Inferior parietal cortex (tissue), 1 donor: ENCODE data around the gene TRNP1.

Source experiments
- DNase-seq: peaks from one replicate; pipeline ENCODE4 v3.0.0-alpha.2; 2016; ENCODE audit errors: extremely low spot score

The TRNP1 gene

DNA sequence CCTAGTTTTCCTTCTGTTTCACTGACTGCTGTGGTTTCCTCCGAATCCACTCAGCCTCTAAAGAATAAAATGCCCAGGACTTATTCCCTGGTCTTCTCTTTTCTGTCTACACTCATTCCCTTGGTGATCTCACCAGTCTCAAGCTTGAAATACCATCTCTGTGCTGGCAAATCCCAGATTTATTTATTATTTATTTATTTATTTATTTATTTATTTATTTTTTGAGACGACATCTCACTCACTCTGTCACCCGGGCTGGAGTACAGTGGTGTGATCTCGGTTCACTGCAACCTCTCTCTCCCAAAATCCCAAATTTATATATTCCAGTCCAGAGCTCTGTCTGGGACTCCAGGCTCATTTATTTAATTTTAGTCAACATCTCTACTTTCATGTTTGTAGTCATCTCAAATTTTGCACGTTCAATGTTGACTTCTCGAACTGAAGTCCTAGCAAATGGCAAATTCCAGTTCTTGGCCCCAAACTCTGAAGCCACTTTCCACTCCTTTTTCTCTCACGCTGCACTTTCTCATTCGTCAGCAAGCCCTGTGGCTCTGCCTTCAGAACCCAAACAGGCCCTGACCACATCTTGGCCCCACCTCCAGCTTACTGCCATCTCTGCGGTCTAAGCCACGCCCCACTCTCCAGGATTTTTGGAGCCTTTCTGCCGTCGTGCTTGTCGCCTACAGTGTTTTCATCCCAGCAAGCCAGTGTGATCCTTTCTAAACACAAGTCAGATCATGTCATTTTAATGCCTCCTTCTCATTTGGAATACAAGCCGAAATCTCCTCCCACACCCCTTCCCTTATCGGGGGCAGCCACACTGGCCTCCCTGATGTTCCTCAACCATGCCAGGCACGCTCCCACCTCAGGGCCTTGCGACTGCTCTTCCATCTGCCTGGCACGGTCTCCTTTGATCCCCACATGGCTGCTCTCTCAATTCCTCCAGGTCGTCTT is 33.4 kb downstream of the TRNP1 start:
- peak; percentile 33 for DNase-seq

DNA sequence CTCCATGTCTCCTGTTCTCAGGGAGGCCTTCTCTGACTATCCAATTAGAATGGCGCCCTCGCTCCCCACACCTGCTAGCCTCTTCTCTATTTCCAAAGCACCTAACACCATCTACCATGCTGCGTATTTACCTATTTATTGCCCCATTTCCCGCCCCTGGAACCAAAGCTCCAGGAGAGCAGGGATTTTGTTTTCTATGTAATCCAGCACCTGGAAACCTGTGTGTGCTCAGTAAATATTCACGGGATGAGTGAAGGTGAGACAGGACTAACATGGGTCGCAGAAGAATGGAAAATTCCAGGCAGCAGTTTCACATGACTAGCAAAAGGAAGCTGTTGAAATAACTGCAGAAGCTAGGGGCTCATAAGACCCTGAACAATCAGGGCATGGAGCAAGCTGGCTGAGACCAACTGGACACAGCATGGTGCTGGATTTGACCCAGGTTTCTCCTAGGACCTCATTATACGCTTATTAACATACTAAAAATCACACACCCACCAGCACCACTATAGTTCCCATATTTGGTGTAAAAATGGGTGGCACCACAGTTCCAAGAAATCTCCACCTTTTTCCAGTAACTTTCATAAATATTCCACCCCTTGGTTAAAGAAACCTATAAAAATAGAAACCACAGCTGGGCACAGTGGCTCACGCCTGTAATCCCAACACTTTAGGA is 34.2 kb downstream of the TRNP1 start:
- no peak for DNase-seq

DNA sequence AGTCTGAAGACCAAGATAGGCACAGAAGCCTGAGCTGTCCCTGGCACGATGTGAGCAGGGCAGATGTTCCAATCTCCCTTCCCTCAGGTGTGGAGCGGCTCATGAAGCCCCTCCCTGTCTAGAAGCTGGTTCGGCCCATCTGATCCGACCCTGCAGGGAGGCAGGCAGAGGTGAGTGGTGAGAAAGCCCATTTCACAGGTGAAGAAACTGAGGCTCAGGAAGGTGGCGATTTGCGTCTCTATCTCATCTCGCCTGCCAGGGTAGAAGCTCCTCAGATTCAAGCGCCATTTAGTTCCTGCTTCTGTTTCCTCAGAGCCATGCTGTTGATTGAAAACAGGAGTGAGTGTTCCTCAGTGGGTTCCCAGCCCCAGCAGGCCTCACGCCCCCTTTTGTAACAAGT is 36.0 kb downstream of the TRNP1 start:
- DNase-seq, result no peak

DNA sequence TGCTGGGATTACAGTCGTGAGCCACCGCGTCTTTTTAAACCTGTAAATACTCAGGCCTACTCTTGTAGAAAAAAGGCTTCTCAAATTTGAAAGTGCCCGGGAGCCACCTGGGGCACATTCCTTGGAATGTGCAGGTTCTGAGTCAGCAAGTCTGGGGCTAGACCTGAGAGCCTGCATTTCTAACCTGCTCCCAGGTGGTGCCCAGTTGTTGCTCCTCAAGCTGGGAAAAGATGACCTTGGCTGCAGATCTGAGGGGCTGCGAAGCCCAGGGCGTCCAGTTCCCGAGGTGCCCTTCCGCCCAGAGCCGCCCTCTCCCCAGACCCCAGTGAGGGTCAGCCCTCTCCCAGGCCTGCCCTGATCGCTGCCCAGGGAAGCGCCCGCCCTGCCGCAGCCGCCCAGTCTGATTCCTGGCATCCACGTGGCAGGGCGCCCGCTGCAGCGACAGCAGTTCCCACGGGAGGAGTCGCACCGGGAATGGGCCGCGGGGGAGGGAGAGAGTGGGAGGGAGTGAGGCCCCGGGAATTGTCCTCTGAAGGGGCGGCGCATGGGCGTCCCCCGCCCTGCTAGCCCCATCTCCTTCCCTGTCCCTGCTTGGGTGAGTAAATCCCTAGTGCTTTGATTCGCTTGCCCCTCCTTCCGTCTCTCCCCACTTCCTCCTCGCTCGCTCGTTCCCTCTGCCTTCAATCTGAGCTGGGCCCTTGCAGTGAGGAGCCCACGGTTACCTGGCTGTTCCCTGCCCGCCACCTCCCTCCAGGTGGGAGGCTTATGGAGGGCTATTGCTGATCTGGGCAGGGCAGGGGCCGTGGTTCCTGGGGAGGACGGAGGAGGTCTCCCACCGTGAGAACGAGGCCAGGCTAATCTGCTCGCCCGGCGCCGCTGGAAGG is 38.0 kb downstream of the TRNP1 start:
- no peak for DNase-seq

DNA sequence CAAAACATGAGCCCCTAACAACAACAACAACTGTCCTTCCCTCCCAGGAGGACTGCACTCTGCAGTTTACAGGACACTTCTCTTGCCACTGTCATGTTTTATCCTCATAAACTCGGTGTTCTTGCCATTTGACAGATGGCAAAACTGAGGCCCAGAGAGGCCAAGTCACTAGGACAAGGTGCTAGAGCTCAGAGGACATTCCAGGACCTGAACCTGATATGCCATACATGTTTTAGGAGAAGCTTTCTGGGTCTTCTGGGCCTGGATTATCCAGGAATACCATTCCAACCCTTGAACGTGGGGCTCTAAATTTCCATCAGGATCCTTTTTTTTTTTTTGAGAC is 38.6 kb downstream of the TRNP1 start:
- DNase-seq, result no peak

DNA sequence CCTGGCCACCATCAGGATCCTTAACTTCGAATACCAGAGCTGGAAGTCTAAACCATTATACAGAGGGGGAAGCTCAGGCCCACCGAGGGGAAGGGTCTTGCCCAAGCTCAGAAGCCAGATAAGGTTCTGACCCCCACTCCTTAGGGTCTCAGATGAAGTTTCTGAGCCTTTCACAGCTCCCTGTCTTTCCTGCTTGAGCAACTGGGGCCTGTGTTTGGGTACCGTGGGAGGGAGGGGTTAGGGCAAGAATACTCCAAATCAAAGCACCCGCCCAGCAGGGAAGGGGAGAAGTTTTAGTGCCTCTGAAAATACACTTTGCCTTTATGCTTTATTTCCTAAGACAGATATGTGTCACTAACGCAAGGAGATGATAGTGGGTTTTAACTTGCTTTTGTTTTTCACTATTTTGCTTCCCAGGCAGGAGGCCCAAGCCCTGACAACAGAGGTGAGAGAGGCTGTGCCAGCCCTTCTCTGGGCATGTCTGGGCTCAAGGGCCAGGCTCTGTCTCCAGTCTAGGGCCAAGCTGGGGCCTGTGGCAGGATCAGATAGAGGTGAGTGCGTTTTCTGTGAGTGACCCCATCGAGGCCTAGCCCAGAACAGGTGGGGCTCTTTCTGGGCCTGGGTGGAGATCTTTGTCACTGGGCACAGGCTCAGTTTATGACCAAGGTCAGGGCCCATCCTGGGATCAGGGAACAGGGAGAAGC is 39.7 kb downstream of the TRNP1 start:
- DNase-seq, result no peak

DNA sequence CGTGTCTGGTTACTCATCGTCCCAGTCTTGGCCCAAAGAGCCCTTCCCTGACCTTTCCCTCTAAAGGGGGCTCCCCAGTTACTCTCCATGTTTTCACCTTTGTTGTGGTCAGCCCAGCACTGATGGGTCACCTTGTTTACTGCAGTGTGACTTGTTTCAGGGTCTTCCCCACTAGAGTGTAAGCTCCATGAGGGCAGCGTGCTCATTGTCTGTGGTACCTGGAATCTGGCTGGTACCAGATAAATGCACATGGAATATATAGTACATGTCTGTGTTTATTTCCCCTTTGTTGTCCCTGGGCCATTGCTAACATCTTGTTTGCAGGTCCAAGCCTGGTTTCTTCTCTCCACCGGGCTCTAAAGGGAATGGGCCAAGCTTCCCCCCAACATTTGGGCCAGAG is 41.9 kb downstream of the TRNP1 start:
- DNase-seq, result no peak

DNA sequence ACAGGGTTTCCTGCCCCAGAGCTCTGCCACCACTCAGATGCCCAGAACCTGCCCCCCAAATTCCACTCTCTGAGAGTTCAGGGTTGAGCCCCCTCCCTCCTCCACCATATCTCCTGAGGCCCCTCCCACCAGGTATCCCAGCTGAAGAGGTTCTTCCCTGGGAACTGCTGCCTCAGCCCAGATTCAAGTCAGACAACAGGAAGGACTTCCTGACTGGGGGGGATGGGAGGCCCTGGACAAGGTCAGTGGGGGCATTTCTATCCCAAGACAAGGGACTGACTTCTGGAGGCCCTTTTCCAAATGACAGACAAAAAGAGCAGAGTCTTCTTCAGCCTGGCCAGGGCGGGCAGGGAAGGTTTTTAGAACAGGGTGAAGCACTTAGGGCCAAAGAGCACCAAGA is 43.2 kb downstream of the TRNP1 start:
- no peak for DNase-seq

DNA sequence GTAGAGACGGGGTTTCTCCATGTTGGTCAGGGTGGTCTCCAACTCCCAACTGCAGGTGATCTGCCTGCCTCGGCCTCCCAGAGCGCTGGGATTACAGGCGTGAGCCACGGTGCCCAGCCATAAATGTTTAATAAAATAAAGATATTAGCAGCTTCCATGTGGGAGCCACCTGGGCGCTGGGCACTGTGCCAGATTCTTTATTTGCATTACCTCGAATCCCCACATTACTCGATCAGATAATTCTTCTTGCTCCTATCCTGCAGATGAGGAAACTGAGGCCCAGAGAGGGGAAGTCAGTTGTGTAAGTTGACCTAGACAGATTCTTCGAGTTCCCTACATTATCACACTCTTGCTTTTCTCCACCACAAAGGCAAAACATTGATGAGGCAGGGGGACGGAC is 44.0 kb downstream of the TRNP1 start:
- DNase-seq, result no peak

DNA sequence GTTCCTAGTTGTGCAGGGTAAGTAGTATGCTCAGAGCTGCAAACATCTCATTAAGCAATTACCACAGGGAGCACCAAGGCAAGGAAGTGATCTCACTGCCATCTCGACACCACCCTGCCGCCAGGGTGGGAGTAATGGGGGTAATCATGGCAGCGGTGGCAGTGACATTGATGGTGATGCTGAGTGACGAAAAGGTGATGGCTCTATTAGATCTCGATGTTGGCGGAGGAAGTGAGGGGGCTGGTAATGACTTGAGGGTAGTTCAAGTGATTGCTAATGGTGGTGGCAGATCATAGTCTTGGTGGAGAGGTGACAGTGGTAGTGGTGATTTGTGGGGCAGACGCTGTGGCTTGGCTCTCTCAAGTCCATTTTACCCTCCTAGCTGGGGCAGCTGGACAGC is 44.5 kb downstream of the TRNP1 start:
- no peak for DNase-seq

DNA sequence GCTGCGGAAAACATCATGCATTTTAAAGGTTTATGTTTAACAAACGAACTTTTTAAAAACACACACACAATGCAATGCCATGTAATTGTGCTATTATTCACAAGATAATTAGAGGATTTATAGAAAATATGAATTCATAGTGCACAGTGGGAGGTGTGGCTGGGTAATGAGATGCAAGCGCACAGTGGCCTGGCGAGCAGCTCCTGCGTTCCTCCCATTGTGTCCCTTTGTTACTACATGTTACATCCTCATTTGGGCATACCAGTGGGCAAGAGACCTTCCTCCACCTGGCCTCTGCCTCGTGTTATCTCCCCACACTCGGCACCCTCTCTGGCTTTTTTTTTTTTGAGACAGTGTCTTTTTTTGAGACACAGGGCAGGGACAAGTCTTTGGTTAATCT is 49.2 kb downstream of the TRNP1 start:
- DNase-seq, result no peak

DNA sequence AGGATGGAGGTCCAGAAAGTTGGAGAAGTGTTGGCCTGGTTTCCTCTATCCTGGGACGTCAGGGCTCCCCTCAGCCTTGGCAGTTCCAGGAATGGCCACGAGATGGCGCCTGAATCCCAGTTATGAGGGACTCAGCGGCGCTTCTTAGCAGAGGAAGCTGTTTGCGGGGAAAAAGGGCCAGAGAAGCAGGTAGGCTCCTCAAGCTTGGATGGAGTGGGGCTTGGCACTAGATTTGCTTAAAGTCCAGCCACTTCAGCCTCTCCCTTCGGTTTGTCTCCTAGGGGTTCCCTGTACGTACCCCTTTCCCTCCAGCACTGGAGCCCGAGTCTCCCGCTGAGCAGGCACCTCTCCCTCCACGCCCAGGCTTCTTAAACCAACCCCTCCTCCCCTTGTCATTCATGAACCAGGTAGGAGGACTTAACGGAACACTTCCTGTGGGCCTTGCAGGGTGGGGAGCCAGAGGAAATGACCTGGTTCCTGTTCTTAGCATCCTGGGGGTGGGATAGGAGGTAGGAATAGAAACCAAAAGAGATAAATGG is 51.2 kb downstream of the TRNP1 start:
- DNase-seq, result peak; percentile 97

DNA sequence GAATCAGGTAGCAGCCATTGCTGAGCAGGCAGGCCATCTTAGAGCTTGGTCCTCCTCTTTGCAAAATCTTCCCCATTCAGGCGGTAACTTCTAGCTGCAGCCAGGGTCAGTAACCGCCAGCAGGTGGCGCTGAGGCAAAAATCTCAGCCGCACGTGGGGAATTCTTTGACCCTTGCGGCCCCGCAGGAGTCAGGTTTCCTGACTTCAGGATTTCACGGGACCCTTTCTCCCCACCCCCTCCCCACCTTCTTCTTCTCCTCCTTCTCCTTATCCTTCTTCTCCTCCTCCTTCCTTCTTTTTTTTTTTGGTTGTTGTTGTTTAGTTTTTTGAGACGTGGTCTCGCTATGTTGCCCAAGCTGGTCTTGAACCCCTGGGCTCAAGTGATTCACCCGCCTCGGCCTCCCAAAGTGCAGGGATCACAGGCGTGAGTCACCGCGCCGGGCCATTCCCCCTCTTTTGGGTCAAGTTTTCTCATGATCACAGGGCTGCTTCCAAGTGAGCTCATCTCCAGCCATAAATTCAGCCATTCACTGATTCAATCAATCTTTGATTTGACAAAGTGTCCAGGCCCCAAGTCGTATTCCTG is 52.6 kb downstream of the TRNP1 start:
- peak; percentile 75 for DNase-seq

DNA sequence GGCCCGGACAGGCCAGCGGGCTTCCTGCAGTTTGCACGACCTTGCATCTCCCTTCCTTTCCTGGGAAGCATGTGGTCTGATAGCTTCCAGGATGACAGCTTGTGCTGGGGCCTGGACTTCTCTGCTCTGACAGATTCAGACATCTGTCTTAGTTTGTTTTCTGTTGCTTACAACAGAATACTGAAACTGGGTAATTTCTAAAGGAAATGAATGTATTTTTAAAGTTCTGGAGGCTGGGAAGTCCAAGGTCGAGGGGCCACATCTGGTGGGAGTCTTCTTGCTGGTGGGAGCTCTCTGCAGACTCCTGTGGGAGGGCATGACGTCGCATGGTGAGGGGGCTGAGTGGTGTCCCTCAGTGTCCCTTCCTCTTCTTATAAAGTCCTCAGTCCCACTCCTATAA is 54.4 kb downstream of the TRNP1 start:
- no peak for DNase-seq

DNA sequence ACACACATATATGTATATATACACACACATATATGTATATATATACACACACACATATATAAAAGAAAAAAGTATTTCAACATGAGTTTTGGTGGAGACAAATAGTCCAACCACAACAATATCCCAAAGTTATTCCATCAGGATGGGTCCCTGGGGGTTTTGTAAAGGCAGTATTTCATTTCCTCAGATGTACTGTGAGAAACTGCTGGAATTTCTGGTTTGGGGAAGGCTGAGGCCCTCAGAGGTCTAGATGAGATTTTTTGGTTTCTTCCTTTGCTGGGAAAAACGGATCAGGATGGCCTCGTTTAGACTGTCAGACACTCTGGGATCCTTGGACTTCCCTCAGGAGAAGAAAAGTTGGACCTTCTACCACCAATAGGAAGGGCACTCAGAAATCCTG is 55.6 kb downstream of the TRNP1 start:
- DNase-seq, result no peak

DNA sequence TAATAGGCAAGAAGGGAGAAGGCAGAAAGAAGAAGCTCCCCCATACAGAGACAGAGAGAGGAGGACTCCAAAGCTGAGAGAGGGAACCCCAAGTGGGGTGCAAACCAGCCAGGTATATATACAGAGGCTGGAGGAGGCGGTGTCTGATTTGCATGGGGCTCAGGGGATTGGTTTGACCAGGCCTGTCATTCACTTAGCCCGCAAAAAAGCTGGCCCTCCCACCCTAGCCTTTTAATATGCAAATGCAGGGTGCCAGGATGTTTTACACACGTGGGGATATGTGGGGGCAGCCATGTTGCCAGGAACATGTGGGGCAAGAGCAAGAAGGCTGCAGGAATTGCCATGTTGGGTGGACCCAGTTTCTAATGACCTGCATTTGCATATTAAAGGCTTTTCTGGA is 56.1 kb downstream of the TRNP1 start:
- DNase-seq, result no peak
